ENCODE measurements around the gene RIPOR1. TPM values are rescaled to one million over a fixed set of nuclear protein-coding genes. Genes with fewer than 3 reads are reported as not detected.

Gene RIPOR1
- total and polyA plus RNA-seq, 7 donors: 16.5 to 58.1 (median 34.1) TPM

GRCh38 chr16:67544329-67544841 is 15.8 kb downstream of the RIPOR1 start:
- intact Hi-C loops (cut with DNase I): no loop called here
- TF ChIP-seq, protein P1, sequence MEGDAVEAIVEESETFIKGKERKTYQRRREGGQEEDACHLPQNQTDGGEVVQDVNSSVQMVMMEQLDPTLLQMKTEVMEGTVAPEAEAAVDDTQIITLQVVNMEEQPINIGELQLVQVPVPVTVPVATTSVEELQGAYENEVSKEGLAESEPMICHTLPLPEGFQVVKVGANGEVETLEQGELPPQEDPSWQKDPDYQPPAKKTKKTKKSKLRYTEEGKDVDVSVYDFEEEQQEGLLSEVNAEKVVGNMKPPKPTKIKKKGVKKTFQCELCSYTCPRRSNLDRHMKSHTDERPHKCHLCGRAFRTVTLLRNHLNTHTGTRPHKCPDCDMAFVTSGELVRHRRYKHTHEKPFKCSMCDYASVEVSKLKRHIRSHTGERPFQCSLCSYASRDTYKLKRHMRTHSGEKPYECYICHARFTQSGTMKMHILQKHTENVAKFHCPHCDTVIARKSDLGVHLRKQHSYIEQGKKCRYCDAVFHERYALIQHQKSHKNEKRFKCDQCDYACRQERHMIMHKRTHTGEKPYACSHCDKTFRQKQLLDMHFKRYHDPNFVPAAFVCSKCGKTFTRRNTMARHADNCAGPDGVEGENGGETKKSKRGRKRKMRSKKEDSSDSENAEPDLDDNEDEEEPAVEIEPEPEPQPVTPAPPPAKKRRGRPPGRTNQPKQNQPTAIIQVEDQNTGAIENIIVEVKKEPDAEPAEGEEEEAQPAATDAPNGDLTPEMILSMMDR (IDR thresholded peaks at IDR 0.05): no peak
- WGBS, 3 donors: 71 to 78% (median 74%) methylated on average over 13 of the region's 13 CpGs
- Histone ChIP-seq H3K36me3 (ENCODE audit: insufficient read depth in 1 of 2, low read depth in 1 of 2) (peaks cover 0 to 96% of the 10 kb centered on the region in 2 donors), H3K27me3 (ENCODE audit: insufficient read depth in 3 of 3, low read length in 2 of 3) (no peaks in the 10 kb centered on the region), H3K4me3 (no peak overlapping the region), H3K4me1 (peaks cover 32% of the 10 kb centered on the region), H3K27ac (no peak overlapping the region), H3K9me3 (no peaks in the 10 kb centered on the region)
- no peak for ATAC-seq
- peak in 1 of 2 donors; percentile 53 for DNase-seq

DNA sequence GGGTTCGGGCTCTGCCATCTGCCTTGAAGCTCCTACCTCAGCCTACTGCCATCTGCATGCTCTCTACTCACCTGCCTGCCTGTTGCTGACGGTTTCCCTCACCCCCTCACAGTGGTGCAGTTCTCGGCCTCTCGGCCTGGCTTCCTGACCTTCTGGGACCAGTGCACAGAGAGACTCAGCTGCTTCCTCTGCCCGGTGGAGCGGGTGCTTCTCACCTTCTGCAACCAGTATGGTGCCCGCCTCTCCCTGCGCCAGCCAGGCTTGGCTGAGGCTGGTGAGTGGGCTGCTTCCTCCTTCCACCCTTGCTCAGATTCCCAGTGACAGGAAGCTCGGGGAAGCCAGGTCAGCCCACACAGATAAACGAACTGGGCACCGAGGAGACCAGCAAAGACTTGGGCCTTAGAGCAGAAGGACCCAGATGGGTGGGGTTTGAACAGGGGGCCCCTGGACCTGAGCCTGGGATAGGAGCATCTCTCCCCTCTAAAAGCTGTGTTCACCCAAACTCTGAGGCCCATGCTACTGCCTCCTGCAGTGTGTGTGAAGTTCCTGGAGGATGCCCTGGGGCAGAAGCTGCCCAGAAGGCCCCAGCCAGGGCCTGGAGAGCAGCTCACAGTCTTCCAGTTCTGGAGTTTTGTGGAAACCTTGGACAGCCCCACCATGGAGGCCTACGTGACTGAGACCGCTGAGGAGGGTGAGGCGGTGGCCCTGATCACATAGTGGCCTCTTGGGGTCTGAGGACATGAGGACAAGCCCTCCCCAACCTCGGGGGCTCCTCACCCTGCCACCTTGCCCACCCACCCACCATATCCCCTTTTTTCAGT is 16.4 kb downstream of the RIPOR1 start:
- Histone ChIP-seq H3K27me3 (ENCODE audit: insufficient read depth in 3 of 3, low read length in 2 of 3) (no peaks in the 10 kb centered on the region), H3K9me3 (no peaks in the 10 kb centered on the region), H3K27ac (no peak overlapping the region), H3K36me3 (ENCODE audit: insufficient read depth in 1 of 2, low read depth in 1 of 2) (peaks cover 0 to 90% of the 10 kb centered on the region in 2 donors), H3K4me1 (peaks cover 38% of the 10 kb centered on the region), H3K4me3 (no peak overlapping the region)
- DNase-seq: peak in 1 of 2 donors; percentile 47
- ATAC-seq: no peak
- TF ChIP-seq, protein P1 (IDR thresholded peaks at IDR 0.05): no peak
- intact Hi-C loops (cut with DNase I): loop anchor here in 1 of 2 donors (5.0 kb wide), 2 partner anchors 97 to 122 kb away; partner anchors contain the start of genes C16orf86 and ENKD1
- WGBS, 3 donors: 71 to 82% (median 79%) methylated on average over 14 to 15 of the region's 15 CpGs

DNA sequence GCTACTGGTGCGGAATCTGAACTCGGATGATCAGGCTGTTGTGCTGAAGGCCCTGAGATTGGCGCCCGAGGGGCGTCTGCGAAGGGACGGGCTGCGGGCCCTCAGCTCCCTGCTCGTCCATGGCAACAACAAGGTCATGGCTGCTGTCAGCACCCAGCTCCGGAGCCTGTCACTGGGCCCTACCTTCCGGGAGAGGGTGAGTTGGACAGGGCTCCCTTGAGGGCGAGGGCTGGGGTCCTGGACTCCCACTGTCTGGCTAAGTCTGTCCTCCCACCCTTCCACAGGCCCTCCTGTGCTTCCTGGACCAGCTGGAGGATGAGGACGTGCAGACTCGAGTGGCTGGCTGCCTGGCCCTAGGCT is 17.0 kb downstream of the RIPOR1 start:
- Histone ChIP-seq H3K27me3 (ENCODE audit: insufficient read depth in 3 of 3, low read length in 2 of 3) (no peaks in the 10 kb centered on the region), H3K4me1 (peaks cover 42% of the 10 kb centered on the region), H3K27ac (no peak overlapping the region), H3K36me3 (ENCODE audit: insufficient read depth in 1 of 2, low read depth in 1 of 2) (peaks cover 0 to 84% of the 10 kb centered on the region in 2 donors), H3K9me3 (no peaks in the 10 kb centered on the region), H3K4me3 (no peak overlapping the region)
- DNase-seq (no peak), ATAC-seq (no peak)
- 81 to 86% (median 83%) methylated on average over 14 of the region's 14 CpGs for WGBS, 3 donors
- intact Hi-C loops (cut with DNase I): loop anchor here (2.0 to 5.0 kb wide), 3 partner anchors 97 to 122 kb away; partner anchors contain the start of genes C16orf86 (in 1 of the 2), CARMIL2 (in 1 of the 2) and ENKD1 (in 1 of the 2)
- TF ChIP-seq, protein P1 (IDR thresholded peaks at IDR 0.05): no peak

GRCh38 chr16:67546091-67546501 is 17.5 kb downstream of the RIPOR1 start:
- Histone ChIP-seq H3K9me3 (no peaks in the 10 kb centered on the region), H3K27ac (peak overlapping the region; percentile 49), H3K4me3 (no peak overlapping the region), H3K4me1 (peaks cover 46% of the 10 kb centered on the region), H3K27me3 (ENCODE audit: insufficient read depth in 3 of 3, low read length in 2 of 3) (no peaks in the 10 kb centered on the region), H3K36me3 (ENCODE audit: insufficient read depth in 1 of 2, low read depth in 1 of 2) (peaks cover 0 to 79% of the 10 kb centered on the region in 2 donors)
- DNase-seq: no peak
- TF ChIP-seq, protein P1 (IDR thresholded peaks at IDR 0.05): no peak
- 74 to 89% (median 76%) methylated on average over 7 of the region's 7 CpGs for WGBS, 3 donors
- no peak for ATAC-seq
- intact Hi-C loops (cut with DNase I): loop anchor here (2.0 to 5.0 kb wide), 3 partner anchors 96 to 121 kb away; partner anchors contain the start of genes C16orf86 (in 1 of the 2), CARMIL2 (in 1 of the 2) and ENKD1 (in 1 of the 2)
